HG03280 (cell line): ENCODE results near the gene ZNF33A.
A peak's percentile ranks its signal among the peaks of the same experiment; 100 is the strongest.
"Not testable (repeated sequence)": the region's sequence is repeated elsewhere in the genome, so short reads cannot be mapped to it uniquely, and the experiment has no call there.

Experiments used
- ATAC-seq: cut with Tn5 transposase; IDR thresholded peaks from one replicate; pipeline ENCODE4 v1.9.1; 2021; ENCODE audit warnings: mild to moderate bottlenecking, moderate library complexity; ENCODE audit not compliant: unreplicated experiment

Gene ZNF33A

GRCh38 chr10:38010119-38010903 is at the start of gene ZNF33A:
Gene ZNF33A, plus strand, starts transcription at chr10:38010675. Its CDS starts 1,667 bp downstream, at chr10:38012342.
- peak; percentile 78 for ATAC-seq

GRCh38 chr10:37965006-37965405 is 45.5 kb upstream of the ZNF33A start:
- no peak for ATAC-seq

DNA sequence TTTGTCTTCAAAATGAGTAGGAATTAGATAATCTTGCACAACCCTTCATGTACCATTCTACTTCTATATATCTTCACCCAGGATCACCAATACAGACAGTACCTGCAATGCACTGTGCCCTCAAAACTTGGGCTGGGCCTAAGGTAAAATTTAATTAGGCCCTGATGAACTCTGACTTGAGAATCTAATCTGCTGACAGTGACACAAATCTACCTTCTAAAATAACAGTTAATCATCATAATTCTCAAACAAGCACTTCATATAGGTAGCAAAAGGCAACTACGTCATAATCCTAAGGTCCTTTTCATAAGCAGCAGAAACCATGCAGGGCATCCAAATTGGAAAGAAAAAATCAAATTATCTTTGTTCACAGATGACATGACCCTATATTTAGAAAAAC is 38.1 kb upstream of the ZNF33A start:
- ATAC-seq, result no peak

DNA sequence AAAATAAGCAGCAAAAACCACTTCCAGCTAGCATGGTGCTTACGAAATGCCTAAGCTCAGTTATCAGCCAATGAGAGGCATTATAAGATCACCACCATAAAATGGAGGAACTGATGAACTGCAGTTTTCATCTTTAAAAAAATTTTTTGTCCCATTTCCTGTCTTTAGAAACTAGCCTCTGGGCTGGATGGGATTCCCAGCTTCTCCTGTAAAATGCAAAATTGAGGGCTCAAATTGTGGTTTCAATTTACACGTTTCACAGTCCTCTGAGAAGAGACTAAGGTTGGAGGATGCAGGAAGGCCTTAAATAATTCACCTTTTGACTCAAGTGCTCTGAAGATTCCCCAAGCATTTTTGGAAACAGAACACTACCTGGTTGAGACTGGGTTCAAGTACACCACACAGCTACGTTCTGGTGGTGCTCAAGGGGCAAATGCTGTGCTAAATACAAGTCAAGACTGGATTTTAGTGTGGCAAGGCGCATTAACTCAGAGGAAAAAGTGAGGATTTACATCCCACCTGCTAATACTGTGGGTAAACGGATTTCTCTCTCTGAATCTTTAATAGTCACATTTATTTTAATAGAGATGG is 35.0 kb upstream of the ZNF33A start:
- ATAC-seq, result no peak

DNA sequence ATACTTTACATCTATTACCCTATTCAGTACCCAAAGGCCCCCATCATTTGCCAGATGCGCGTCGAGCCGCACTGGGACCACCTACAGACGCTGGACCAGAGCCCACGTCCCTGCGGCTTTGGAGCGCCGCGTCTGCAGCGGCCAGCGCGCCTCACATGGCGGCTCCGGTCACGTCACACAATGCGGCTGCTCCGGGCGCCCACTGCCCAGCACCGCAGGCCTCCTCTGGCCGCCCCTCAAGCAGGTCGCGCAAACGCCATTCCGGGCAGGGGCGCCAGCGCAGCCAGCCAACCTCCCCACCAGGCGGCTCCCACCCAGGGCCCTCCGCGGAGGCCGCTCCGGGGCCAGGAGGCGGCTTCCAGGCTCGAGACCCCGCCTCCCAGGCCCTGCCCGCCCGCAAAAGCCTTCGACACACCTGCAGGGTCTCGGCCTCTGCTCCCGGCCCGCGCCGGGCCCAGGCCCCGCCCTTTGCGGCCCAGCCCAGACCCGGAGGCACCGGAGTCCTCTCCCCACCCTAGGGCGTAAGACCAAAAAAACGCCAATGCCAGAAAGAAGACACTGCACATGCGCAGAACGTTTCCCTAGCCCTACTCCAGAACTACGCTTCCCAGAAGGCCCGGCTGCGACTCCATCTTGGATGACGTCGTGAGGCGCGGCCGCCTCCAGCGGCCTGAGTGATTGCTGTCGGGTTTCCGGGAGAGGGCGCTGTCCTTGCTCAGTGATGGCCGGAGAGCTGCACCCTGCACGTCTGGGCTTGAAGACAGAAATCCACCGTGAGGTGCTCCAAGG is 34.2 kb upstream of the ZNF33A start, which contains the start of gene ZNF25:
ZNF25 (minus strand) TSS at position 557 of the 789 bp plus-strand sequence. CDS start 4,925 bp downstream, outside the sequence.
- peak; percentile 95 for ATAC-seq

- no peak for ATAC-seq
Measured at GRCh38 chr10:37976880-37977203, 33.6 kb upstream of the ZNF33A start.

DNA sequence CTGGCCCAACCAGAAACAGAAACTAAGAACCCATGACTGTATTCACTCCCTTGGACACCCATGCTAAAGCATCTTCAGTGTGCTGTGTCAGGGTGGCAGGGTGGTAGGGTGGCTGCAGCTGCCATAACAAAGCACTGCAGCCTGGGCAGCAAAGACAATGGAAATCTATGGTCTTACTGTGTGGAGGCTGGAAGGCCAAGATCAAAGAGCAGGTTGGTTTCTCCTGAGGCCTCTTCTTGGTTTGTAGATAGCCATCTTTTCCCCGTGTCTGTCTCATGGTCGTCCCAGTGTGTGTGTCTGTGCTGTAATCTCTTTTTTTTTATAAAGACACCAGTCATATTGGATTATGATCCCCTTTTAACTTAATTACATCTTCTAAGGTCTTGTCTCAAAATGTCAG is 18.8 kb upstream of the ZNF33A start:
- ATAC-seq, result no peak

GRCh38 chr10:37992083-37992482 is 18.4 kb upstream of the ZNF33A start:
- no peak for ATAC-seq

DNA sequence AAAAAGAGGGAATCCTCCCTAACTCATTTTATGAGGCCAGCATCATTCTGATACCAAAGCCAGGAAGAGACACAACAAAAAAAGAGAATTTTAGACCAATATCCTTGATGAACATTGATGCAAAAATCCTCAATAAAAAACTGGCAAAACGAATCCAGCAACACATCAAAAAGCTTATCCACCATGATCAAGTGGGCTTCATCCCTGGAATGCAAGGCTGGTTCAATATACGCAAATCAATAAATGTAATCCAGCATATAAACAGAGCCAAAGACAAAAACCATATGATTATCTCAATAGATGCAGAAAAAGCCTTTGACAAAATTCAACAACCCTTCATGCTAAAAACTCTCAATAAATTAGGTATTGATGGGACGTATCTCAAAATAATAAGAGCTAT is 11.6 kb upstream of the ZNF33A start:
- not testable (repeated sequence) for ATAC-seq

GRCh38 chr10:38000474-38000873 is 10.0 kb upstream of the ZNF33A start:
- ATAC-seq, result not testable (repeated sequence)

- ATAC-seq, result no peak
Measured at GRCh38 chr10:38003026-38003425, 7.4 kb upstream of the ZNF33A start.

DNA sequence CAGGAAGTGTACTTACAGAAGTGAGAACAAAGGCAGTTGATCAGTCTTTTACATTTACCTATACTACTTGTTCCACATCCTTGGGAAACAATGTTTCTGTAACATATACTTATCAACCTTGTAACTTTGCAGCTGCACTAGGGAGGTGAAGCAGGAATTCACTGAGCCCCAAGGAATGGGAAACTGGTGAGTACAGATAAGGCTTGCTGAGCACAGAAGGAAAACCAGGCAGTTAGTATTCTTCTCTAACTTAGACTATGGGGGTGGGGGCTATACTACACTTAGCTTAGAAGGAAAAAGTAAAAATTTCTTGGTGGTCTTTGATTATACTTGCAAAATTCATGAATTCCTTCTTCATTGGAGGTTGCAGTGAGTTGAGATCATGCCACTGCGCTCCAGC is 6.9 kb upstream of the ZNF33A start:
- no peak for ATAC-seq

- ATAC-seq, result no peak
Measured at GRCh38 chr10:38007551-38007950, 2.9 kb upstream of the ZNF33A start.

DNA sequence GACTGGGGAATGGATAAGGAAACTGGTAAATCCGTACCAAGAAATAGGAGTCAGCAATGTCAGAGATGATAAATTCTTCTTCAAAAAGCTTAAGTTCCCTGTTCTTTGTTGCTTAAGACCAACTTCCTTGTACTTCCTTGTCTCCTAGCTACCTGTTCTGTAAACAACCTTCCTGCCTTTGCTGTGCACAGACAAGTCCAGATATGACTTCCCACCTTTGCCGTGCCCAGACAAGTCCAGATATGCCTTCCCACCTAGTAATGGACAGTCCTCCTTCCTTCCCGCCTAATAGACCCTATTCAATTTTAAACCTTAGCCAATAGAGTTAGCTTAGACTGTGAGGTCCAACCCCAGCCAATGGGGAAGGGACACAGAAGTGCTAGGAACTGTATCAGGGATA is 2.5 kb upstream of the ZNF33A start:
- ATAC-seq, result no peak

DNA sequence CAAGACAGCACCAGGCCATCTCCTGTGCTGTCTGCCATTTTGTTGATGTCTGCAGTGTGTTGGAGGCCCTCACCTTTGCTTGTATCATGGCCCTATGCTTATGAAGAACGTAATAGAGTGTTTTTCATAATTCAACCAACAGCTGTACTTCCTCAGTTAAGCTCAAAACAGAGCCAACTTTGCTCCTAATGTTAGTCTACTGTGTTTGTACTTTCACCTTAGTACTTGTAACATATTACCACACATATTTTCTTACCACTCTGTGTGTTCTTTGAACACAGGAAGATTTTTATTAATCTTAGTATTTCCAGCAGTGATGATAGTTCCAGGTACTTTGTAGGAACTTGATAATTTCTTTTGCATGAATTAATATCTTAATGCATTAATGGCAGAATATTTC is 5.9 kb downstream of the ZNF33A start:
- no peak for ATAC-seq

GRCh38 chr10:38019124-38019523 is 8.6 kb downstream of the ZNF33A start:
- ATAC-seq, result not testable (repeated sequence)

- ATAC-seq, result peak; percentile 83
Measured at GRCh38 chr10:38025283-38025682, 14.8 kb downstream of the ZNF33A start.

- no peak for ATAC-seq
Measured at GRCh38 chr10:38027986-38028385, 17.5 kb downstream of the ZNF33A start.

GRCh38 chr10:38032886-38033285 is 22.4 kb downstream of the ZNF33A start:
- ATAC-seq, result no peak

DNA sequence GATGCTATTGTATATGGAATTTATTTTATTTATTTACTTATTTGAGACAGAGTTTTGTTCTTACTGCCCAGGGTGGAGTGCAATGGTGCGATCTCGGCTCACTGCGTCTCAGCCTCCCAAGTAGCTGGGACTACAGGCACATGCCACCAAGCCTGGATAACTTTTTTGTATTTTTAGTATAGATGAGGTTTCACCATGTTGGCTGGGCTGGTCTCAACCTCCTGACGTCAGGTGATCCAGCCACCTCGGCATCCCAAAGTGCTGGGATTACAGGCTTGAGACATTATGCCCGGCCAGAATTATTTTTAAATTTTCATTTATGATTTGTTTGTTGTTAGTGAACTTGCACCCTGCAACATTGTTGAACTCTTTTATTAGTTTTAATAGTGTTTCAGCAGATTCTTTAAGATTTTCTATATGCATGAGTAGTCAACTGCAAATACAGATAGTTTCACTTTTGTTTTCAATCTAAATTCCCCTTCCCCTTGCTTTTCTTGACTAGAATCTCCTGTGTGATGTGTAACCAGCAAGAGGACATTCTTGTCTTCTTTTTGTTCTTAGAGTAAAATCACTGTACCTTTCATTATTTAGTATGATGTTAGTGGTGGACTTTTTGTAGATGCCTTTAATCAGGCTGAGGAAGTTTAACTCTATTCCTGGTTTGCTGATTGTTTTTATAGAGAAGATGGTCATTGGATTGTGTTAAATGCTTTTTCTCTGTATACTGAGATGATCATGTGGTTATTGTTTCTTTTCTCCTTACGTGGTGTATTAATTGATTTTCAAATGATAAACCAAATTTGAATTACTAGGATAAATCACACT is 27.8 kb downstream of the ZNF33A start:
- ATAC-seq, result peak; percentile 92

GRCh38 chr10:38038932-38039245 is 28.4 kb downstream of the ZNF33A start:
- ATAC-seq, result no peak
